ENCODE measurements around the gene COL9A2. TPM values are rescaled to one million over a fixed set of nuclear protein-coding genes. Genes with fewer than 3 reads are reported as not detected.

COL9A2 gene
- total RNA-seq, 1 donor from 2014 or later, result 7.1 TPM

- intact Hi-C loops (cut with DNase I), result no loop called here
- Histone ChIP-seq H3K4me3 (no peak overlapping the region), H3K27me3 (no peaks in the 10 kb centered on the region), H3K4me1 (peaks cover 4% of the 10 kb centered on the region), H3K27ac (no peak overlapping the region), H3K9me3 (no peaks in the 10 kb centered on the region), H3K36me3 (peaks cover 0 to 48% of the 10 kb centered on the region in 2 donors)
- DNase-seq (ENCODE audit: extremely low spot score in 2 of 2), result no peak
- no peak for TF ChIP-seq POLR2AphosphoS5 (IDR thresholded peaks at IDR 0.05; ENCODE audit: insufficient read depth in 1 of 2, low read depth in 1 of 2)
- no peak for TF ChIP-seq POLR2A (IDR thresholded peaks at IDR 0.05)
- TF ChIP-seq CTCF (IDR thresholded peaks at IDR 0.05), result no peak
Observed at GRCh38 chr1:40270152-40270834, 46.8 kb downstream of the COL9A2 start.

GRCh38 chr1:40268211-40268610 is 48.9 kb downstream of the COL9A2 start:
- no peak for DNase-seq (ENCODE audit: extremely low spot score in 2 of 2)
- peaks cover 14% of the 10 kb centered on the region for H3K4me1 ChIP-seq
- H3K4me3 ChIP-seq, result no peak overlapping the region
- TF ChIP-seq POLR2AphosphoS5 (IDR thresholded peaks at IDR 0.05; ENCODE audit: insufficient read depth in 1 of 2, low read depth in 1 of 2) (no peak), POLR2A (IDR thresholded peaks at IDR 0.05) (no peak), CTCF (IDR thresholded peaks at IDR 0.05) (no peak)
- no peaks in the 10 kb centered on the region for H3K27me3 ChIP-seq
- no peaks in the 10 kb centered on the region for H3K9me3 ChIP-seq
- intact Hi-C loops (cut with DNase I), result no loop called here
- peaks cover 0 to 55% of the 10 kb centered on the region in 2 donors for H3K36me3 ChIP-seq
- H3K27ac ChIP-seq, result no peak overlapping the region

GRCh38 chr1:40267767-40268187 is 49.3 kb downstream of the COL9A2 start:
- Histone ChIP-seq H3K27me3 (no peaks in the 10 kb centered on the region), H3K27ac (no peak overlapping the region), H3K4me1 (peaks cover 16% of the 10 kb centered on the region), H3K9me3 (no peaks in the 10 kb centered on the region), H3K4me3 (no peak overlapping the region), H3K36me3 (peaks cover 0 to 55% of the 10 kb centered on the region in 2 donors)
- TF ChIP-seq POLR2AphosphoS5 (IDR thresholded peaks at IDR 0.05; ENCODE audit: insufficient read depth in 1 of 2, low read depth in 1 of 2) (peak in 1 of 2 donors; percentile 47), POLR2A (IDR thresholded peaks at IDR 0.05) (no peak)
- DNase-seq (ENCODE audit: extremely low spot score in 2 of 2), result no peak
- intact Hi-C loops (cut with DNase I), result no loop called here

- no peak for DNase-seq (ENCODE audit: extremely low spot score in 2 of 2)
- no peak for TF ChIP-seq POLR2AphosphoS5 (IDR thresholded peaks at IDR 0.05; ENCODE audit: insufficient read depth in 1 of 2, low read depth in 1 of 2)
- no peak for TF ChIP-seq POLR2A (IDR thresholded peaks at IDR 0.05)
- TF ChIP-seq CTCF (IDR thresholded peaks at IDR 0.05), result no peak
- Histone ChIP-seq H3K27me3 (no peaks in the 10 kb centered on the region), H3K36me3 (peaks cover 0 to 57% of the 10 kb centered on the region in 2 donors), H3K4me3 (no peak overlapping the region), H3K27ac (no peak overlapping the region), H3K4me1 (peaks cover 25% of the 10 kb centered on the region), H3K9me3 (no peaks in the 10 kb centered on the region)
- intact Hi-C loops (cut with DNase I), result no loop called here
Observed at GRCh38 chr1:40266786-40267535, 50.1 kb downstream of the COL9A2 start.

GRCh38 chr1:40265919-40266318 is 51.2 kb downstream of the COL9A2 start:
- Histone ChIP-seq H3K27ac (no peak overlapping the region), H3K9me3 (no peaks in the 10 kb centered on the region), H3K36me3 (peaks cover 0 to 57% of the 10 kb centered on the region in 2 donors), H3K4me1 (peaks cover 25% of the 10 kb centered on the region), H3K27me3 (no peaks in the 10 kb centered on the region), H3K4me3 (no peak overlapping the region)
- DNase-seq (ENCODE audit: extremely low spot score in 2 of 2), result no peak
- intact Hi-C loops (cut with DNase I), result no loop called here
- TF ChIP-seq POLR2AphosphoS5 (IDR thresholded peaks at IDR 0.05; ENCODE audit: insufficient read depth in 1 of 2, low read depth in 1 of 2) (no peak), POLR2A (IDR thresholded peaks at IDR 0.05) (no peak), CTCF (IDR thresholded peaks at IDR 0.05) (no peak)
